Heart left ventricle (tissue), 13 donors: Measurements from ENCODE around the gene KISS1.

Experiments used
- CTCF ChIP-seq, 12 donors: fragments of 200-600 bp; sonication (generic) in 4 of 12; IDR thresholded peaks; one replicate each; pipeline versions ENCODE4 v1.5.0 to v1.8.0; 2018 to 2022; ENCODE audit warnings: antibody characterized with exemption in 12 of 12, mild to moderate bottlenecking in 5 of 12
- POLR2A ChIP-seq, 2 donors: fragments of 450-650 bp; IDR thresholded peaks; one replicate each; pipeline ENCODE4 v1.6.1; 2017; ENCODE audit warnings: antibody characterized with exemption in 2 of 2, mild to moderate bottlenecking in 2 of 2, moderate library complexity in 2 of 2
- donor health status: ischemic (EF 13 %, LVEDD 7.1; RV severe dilation, severe dysfunction).
- donor health status: DM: no; HTN: yes; CAD: no.
- donor health status: DM: no; HTN: no; CAD: no.
- donor health status: ischemic (EF 25% LVEDD 6.9; RV normal size, moderate dysfunction).
- donor health status: ischemic (EF 25% LVEDD 5.7; RV mildly dilated, moderate dysfunction).
- donor health status: ischemic (EF 35%, LVEDD 5.7; RV mildly dilated, moderate dysfunction).
- donor health status: nonischemic (EF 11% LVEDD 7.7; RV severe dilation, severe dysfunction).
- donor health status: DM: yes; HTN: yes; CAD: no.
- donor health status: PGD.
- donor health status: ischemic (EF 29% LVEDD 5.4; RV normal size, mild dysfunction).
- donor health status: nonischemic (EF 23%, LVEDD 6.1; RV moderate dilation, normal function).

GRCh38 chr1:204213668-204214662, 17.7 kb upstream of the KISS1 start, which contains the start of gene GOLT1A:
- TF ChIP-seq POLR2A (IDR thresholded peaks at IDR 0.05) (no peak), CTCF (IDR thresholded peaks at IDR 0.05) (peak; percentile 47 to 84 (median 72))
